Measurements from ENCODE around the gene METTL24.

DNA sequence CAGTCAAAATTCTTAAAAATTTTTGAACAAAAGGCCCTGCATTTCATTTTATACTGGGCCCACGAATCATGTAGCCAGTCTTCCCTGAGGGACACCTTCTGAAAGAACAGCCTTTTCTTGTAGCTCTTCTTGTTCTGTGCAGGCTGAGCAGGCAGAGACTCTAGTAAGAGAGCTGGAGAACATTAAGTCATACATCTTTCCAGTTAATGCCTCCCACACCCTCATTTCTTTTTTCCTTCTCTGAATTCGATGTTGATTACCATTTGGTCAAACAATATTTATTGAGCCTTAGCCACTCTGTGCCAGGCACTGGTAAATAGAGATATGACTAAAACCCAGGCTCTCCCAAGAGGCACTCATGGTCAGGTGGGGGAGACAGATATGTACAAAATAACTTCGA is 33.6 kb downstream of the METTL24 start:
- TF ChIP-seq CTCF (conservative IDR thresholded peaks at IDR 0.05) = no peak
- TF ChIP-seq EZH2 (IDR thresholded peaks at IDR 0.05; ENCODE audit: low read depth) = no peak

All from PC-9 (cell line).